ENCODE data around the gene TMEM9. TPM values are rescaled to one million over a fixed set of nuclear protein-coding genes. Genes with fewer than 3 reads are reported as not detected.

The TMEM9 gene
- total and polyA plus RNA-seq, 9 of the 15 experiments (the other 6 are each of a cell fraction or from before 2014, with no cell fraction given) = 30.4 to 107 (median 67.6) TPM

DNA sequence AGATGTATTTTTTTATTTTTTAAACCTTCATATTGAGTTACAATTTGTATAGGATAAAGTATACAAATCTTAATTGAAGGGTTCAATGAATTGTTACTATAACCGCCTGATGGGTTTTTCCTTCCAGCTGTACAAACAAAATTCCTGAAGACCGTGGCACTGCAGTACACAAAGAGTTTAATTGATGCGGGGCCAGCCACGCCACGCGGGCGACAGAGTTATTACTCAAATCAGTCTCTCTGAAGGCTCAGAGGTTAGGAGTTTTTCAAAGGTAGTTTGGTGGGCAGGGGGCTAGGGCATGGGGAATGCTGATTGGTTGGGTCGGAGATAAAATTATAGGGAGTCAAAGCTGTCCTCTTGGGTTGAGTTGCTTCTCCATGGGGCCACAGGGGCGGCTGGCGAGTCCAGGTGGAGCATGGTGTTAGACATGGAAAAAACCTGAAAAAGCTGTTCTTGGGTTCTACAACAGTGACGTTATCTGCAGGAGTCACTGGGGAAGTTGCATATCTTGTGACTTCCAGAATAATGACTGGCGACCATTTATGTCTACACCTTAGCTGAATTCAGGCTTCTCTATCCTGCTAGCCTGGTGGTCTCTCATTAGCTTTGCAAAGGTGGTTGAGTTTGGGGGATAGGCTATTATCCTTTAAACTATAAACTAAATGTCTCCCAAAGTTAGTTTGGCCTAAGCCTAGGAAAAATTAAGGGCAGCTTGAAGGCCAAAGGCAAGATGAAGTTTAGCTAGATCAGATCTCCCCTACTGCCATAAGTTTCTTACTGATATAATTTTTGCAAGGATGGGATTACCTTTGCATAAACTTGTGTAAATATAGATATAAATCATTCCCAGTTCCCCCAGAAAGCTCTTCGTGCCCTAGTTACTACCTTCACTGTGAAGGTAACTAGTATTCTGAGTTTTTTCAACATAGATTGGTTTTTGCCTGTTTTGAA, 13.0 kb upstream of the TMEM9 start (continued):
- no peak for TF ChIP-seq RAD21 (CRISPR knock-in tag; conservative IDR thresholded peaks at IDR 0.05 in 1 of 2, IDR thresholded peaks at IDR 0.05 in 1 of 2)
- TF ChIP-seq, protein P1, sequence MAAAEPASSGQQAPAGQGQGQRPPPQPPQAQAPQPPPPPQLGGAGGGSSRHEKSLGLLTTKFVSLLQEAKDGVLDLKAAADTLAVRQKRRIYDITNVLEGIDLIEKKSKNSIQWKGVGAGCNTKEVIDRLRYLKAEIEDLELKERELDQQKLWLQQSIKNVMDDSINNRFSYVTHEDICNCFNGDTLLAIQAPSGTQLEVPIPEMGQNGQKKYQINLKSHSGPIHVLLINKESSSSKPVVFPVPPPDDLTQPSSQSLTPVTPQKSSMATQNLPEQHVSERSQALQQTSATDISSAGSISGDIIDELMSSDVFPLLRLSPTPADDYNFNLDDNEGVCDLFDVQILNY (CRISPR knock-in tag; IDR thresholded peaks at IDR 0.05) = no peak
- 0 out of 2 replicates have a peak, but pooled peaks have one; percentile 17 for TF ChIP-seq BACH1 (tag; IDR thresholded peaks at IDR 0.05)
- TF ChIP-seq RAD51 (IDR thresholded peaks at IDR 0.05; ENCODE audit: borderline replicate concordance, low read depth) = no peak
- TF ChIP-seq THRAP3 (IDR thresholded peaks at IDR 0.05; ENCODE audit: borderline replicate concordance) = no peak
- no peak for TF ChIP-seq TRIM28 (IDR thresholded peaks at IDR 0.05)
- peak; percentile 38; the same call in 1 of the 2 replicates for TF ChIP-seq NCOA1 (IDR thresholded peaks at IDR 0.05; ENCODE audit: low read depth)
- no peak for TF ChIP-seq XRCC3 (IDR thresholded peaks at IDR 0.05)
- peak; percentile 52; the same call in 1 of the 2 replicates for TF ChIP-seq EP300 (IDR thresholded peaks at IDR 0.05; ENCODE audit: low read length)
- no peak for TF ChIP-seq ZNF24 (IDR thresholded peaks at IDR 0.05)
- no peak for TF ChIP-seq POLR3G (IDR thresholded peaks at IDR 0.05; ENCODE audit: extremely low read depth, insufficient read length, insufficient replicate concordance)
- TF ChIP-seq ARID2 (IDR thresholded peaks at IDR 0.05) = no peak
- no peak for TF ChIP-seq EZH2 (IDR thresholded peaks at IDR 0.05; ENCODE audit: borderline replicate concordance, low read depth, low read length)
- TF ChIP-seq, protein P2, sequence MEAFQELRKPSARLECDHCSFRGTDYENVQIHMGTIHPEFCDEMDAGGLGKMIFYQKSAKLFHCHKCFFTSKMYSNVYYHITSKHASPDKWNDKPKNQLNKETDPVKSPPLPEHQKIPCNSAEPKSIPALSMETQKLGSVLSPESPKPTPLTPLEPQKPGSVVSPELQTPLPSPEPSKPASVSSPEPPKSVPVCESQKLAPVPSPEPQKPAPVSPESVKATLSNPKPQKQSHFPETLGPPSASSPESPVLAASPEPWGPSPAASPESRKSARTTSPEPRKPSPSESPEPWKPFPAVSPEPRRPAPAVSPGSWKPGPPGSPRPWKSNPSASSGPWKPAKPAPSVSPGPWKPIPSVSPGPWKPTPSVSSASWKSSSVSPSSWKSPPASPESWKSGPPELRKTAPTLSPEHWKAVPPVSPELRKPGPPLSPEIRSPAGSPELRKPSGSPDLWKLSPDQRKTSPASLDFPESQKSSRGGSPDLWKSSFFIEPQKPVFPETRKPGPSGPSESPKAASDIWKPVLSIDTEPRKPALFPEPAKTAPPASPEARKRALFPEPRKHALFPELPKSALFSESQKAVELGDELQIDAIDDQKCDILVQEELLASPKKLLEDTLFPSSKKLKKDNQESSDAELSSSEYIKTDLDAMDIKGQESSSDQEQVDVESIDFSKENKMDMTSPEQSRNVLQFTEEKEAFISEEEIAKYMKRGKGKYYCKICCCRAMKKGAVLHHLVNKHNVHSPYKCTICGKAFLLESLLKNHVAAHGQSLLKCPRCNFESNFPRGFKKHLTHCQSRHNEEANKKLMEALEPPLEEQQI (IDR thresholded peaks at IDR 0.05) = no peak
- TF ChIP-seq ZNF76 (CRISPR knock-in tag; IDR thresholded peaks at IDR 0.05; ENCODE audit: borderline replicate concordance) = 0 out of 2 replicates have a peak, but pooled peaks have one; percentile 14
- no peak for TF ChIP-seq HDAC1 (IDR thresholded peaks at IDR 0.05)
- 0 out of 2 replicates have a peak, but pooled peaks have one; percentile 14 for TF ChIP-seq SMAD3 (CRISPR knock-in tag; conservative IDR thresholded peaks at IDR 0.05)
- TF ChIP-seq MAFF (IDR thresholded peaks at IDR 0.05; ENCODE audit: low read length) = no peak
- TF ChIP-seq, protein P3, sequence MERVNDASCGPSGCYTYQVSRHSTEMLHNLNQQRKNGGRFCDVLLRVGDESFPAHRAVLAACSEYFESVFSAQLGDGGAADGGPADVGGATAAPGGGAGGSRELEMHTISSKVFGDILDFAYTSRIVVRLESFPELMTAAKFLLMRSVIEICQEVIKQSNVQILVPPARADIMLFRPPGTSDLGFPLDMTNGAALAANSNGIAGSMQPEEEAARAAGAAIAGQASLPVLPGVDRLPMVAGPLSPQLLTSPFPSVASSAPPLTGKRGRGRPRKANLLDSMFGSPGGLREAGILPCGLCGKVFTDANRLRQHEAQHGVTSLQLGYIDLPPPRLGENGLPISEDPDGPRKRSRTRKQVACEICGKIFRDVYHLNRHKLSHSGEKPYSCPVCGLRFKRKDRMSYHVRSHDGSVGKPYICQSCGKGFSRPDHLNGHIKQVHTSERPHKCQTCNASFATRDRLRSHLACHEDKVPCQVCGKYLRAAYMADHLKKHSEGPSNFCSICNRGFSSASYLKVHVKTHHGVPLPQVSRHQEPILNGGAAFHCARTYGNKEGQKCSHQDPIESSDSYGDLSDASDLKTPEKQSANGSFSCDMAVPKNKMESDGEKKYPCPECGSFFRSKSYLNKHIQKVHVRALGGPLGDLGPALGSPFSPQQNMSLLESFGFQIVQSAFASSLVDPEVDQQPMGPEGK (CRISPR knock-in tag; IDR thresholded peaks at IDR 0.05; ENCODE audit: borderline replicate concordance) = no peak
- no peak for TF ChIP-seq FOS (IDR thresholded peaks at IDR 0.05; ENCODE audit: extremely low read depth, insufficient read length)

All from K562 (cell line).